ENCODE measurements around the gene NIN.

The NIN gene

DNA sequence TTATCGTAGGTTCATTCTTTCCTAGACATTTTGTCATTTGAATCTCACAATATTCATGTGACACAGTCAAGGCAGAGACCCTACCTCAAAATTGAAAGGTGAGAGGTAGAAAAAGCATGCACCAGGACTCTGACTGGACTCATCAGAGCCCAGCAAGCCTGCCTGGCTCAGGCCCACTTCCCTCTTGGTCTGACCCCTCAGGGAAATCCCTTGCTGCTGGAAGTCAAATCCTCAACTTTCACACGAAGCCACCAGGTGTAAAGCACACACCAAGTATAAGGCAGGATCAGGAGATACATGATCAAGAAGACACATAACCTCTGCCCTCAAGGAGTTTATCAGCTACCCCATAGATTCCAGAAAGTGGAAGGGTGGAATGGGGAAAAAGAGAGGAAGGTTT is 18.8 kb downstream of the NIN start:
- H2BK120ac ChIP-seq (ENCODE audit: low read depth, low read length) = no peak overlapping the region
- H3K9ac ChIP-seq (ENCODE audit: low read length) = no peak overlapping the region
- no peaks in the 10 kb centered on the region for H3K27me3 ChIP-seq (ENCODE audit: insufficient read depth, low read length, poor library complexity)
- H3K4me3 ChIP-seq (ENCODE audit: low read length) = no peak overlapping the region
- no peak overlapping the region for H3K56ac ChIP-seq (ENCODE audit: low read length)
- no peak overlapping the region for H2BK5ac ChIP-seq (ENCODE audit: low read length)
- H3K79me2 ChIP-seq (ENCODE audit: control insufficient read depth, insufficient read depth, low read length) = no peaks in the 10 kb centered on the region
- no peak for DNase-seq
- H2AK5ac ChIP-seq (ENCODE audit: low read length) = no peak overlapping the region
- no peaks in the 10 kb centered on the region for H3K4me1 ChIP-seq (ENCODE audit: control insufficient read depth, low read depth, low read length)
- H3K23ac ChIP-seq (ENCODE audit: low read length) = no peak overlapping the region
- WGBS (ENCODE audit: extremely low coverage, insufficient coverage, low lambda C conversion rate) = no CpG with 5 or more reads among the region's 2 CpGs
- H3K4me2 ChIP-seq (ENCODE audit: low read length) = no peak overlapping the region
- no peak overlapping the region for H2BK15ac ChIP-seq (replicated peaks; ENCODE audit: low read depth)
- no peaks in the 10 kb centered on the region for H3K79me1 ChIP-seq (ENCODE audit: low read length)
- no peak overlapping the region for H4K8ac ChIP-seq (ENCODE audit: low read depth, low read length)
- H3K4ac ChIP-seq (ENCODE audit: low read depth, low read length) = no peak overlapping the region
- no peak overlapping the region for H3K18ac ChIP-seq (ENCODE audit: low read length)
- no peaks in the 10 kb centered on the region for H3K36me3 ChIP-seq (ENCODE audit: control insufficient read depth, insufficient read depth, low read length)
- H4K5ac ChIP-seq (ENCODE audit: low read length) = no peak overlapping the region
- no peak overlapping the region for H3K27ac ChIP-seq (ENCODE audit: low read depth, low read length)

DNA sequence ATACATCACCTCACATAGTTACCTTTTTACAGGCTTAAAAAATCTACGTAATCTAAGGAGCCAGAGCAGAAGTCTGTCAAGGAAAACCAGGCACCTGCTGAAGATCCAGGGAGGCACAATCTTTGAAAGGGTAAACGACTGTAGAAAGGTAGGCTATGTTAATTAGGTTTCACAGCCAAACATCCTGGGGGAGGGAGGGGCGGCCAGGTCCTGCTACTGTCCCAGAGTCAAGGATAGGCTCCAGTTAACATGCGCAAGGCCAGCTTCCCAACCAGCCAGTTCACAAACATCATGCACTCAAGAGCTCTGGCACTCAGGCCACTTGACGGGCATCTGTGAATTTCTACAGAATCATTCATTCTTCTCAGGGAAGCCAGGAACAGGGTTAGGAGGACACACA is 22.9 kb downstream of the NIN start:
- WGBS (ENCODE audit: extremely low coverage, insufficient coverage, low lambda C conversion rate) = no CpG with 5 or more reads among the region's 5 CpGs
- Histone ChIP-seq H2BK120ac (ENCODE audit: low read depth, low read length) (no peak overlapping the region), H3K56ac (ENCODE audit: low read length) (no peak overlapping the region), H2BK15ac (replicated peaks; ENCODE audit: low read depth) (no peak overlapping the region), H4K8ac (ENCODE audit: low read depth, low read length) (no peak overlapping the region), H2BK5ac (ENCODE audit: low read length) (no peak overlapping the region), H3K27me3 (ENCODE audit: insufficient read depth, low read length, poor library complexity) (no peaks in the 10 kb centered on the region), H3K4me2 (ENCODE audit: low read length) (no peak overlapping the region), H3K79me1 (ENCODE audit: low read length) (no peaks in the 10 kb centered on the region), H3K36me3 (ENCODE audit: control insufficient read depth, insufficient read depth, low read length) (no peaks in the 10 kb centered on the region), H4K5ac (ENCODE audit: low read length) (no peak overlapping the region), H3K18ac (ENCODE audit: low read length) (no peak overlapping the region), H2AK5ac (ENCODE audit: low read length) (no peak overlapping the region), H3K4me3 (ENCODE audit: low read length) (no peak overlapping the region), H3K79me2 (ENCODE audit: control insufficient read depth, insufficient read depth, low read length) (no peaks in the 10 kb centered on the region), H3K27ac (ENCODE audit: low read depth, low read length) (no peak overlapping the region), H3K4ac (ENCODE audit: low read depth, low read length) (no peak overlapping the region), H3K9ac (ENCODE audit: low read length) (no peak overlapping the region), H3K4me1 (ENCODE audit: control insufficient read depth, low read depth, low read length) (no peaks in the 10 kb centered on the region), H3K23ac (ENCODE audit: low read length) (no peak overlapping the region)
- no peak for DNase-seq

DNA sequence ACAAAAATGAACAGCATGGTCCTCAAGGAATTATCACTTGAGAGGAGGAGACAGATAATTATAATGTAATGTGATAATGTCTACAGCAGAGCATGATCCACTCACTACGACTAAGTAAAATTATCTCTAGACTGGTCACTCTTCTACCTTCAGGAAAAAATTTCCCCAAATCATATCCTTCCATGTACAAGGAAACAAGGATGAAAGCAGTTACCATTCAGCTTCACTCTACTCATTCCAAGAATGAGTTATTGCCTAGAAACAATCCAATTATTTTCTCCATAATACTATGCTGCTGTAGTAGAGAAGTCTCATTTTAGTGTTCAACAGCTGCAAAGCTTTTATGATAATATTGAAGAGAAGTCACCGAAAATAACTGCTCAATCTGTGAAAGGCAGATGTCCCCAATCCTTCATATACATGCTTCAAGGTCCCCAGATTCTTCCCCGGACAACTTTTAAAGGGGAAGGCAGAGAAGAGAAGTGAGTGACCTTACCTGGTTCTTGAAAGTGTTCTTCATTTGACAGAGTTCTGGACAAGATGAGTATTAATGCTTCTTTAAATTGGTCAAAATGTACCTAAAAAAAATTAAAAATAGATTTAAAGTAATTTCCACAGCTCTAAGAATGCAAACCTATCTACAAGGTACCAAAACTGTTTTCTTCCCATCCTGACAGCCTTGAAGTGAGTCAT is 24.6 kb downstream of the NIN start:
- H3K36me3 ChIP-seq (ENCODE audit: control insufficient read depth, insufficient read depth, low read length) = no peaks in the 10 kb centered on the region
- H3K4me2 ChIP-seq (ENCODE audit: low read length) = no peak overlapping the region
- H3K4me3 ChIP-seq (ENCODE audit: low read length) = no peak overlapping the region
- H2AK5ac ChIP-seq (ENCODE audit: low read length) = no peak overlapping the region
- H4K8ac ChIP-seq (ENCODE audit: low read depth, low read length) = no peak overlapping the region
- H3K27ac ChIP-seq (ENCODE audit: low read depth, low read length) = no peak overlapping the region
- H3K56ac ChIP-seq (ENCODE audit: low read length) = no peak overlapping the region
- H2BK120ac ChIP-seq (ENCODE audit: low read depth, low read length) = no peak overlapping the region
- H3K27me3 ChIP-seq (ENCODE audit: insufficient read depth, low read length, poor library complexity) = no peaks in the 10 kb centered on the region
- H4K5ac ChIP-seq (ENCODE audit: low read length) = no peak overlapping the region
- H2BK15ac ChIP-seq (replicated peaks; ENCODE audit: low read depth) = no peak overlapping the region
- no peaks in the 10 kb centered on the region for H3K4me1 ChIP-seq (ENCODE audit: control insufficient read depth, low read depth, low read length)
- H3K18ac ChIP-seq (ENCODE audit: low read length) = no peak overlapping the region
- no peaks in the 10 kb centered on the region for H3K79me1 ChIP-seq (ENCODE audit: low read length)
- no peak overlapping the region for H3K9ac ChIP-seq (ENCODE audit: low read length)
- H3K23ac ChIP-seq (ENCODE audit: low read length) = no peak overlapping the region
- H3K4ac ChIP-seq (ENCODE audit: low read depth, low read length) = no peak overlapping the region
- DNase-seq = no peak
- WGBS (ENCODE audit: extremely low coverage, insufficient coverage, low lambda C conversion rate) = no CpG with 5 or more reads among the region's 3 CpGs
- no peak overlapping the region for H2BK5ac ChIP-seq (ENCODE audit: low read length)
- no peaks in the 10 kb centered on the region for H3K79me2 ChIP-seq (ENCODE audit: control insufficient read depth, insufficient read depth, low read length)

DNA sequence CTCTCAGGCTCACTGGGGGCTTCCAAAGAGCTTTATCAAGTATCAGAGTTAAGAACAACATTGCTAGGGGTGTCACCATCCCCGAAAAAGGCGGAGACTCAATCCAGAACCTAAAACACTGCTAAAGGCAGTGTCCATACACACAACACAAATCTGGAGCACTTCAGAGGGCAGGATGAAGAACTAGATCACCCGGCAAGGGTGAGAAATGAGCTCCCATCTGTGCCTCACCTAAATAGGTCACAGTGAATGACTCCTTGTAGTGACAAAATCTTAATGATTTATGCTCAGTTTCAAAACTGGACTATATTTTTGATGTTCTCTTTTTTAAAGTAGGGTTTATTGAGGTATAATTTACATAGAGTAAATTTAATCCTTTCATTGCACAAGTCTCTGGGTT is 25.6 kb downstream of the NIN start:
- no peak overlapping the region for H4K8ac ChIP-seq (ENCODE audit: low read depth, low read length)
- no peak overlapping the region for H3K27ac ChIP-seq (ENCODE audit: low read depth, low read length)
- no peaks in the 10 kb centered on the region for H3K79me1 ChIP-seq (ENCODE audit: low read length)
- no peak overlapping the region for H3K9ac ChIP-seq (ENCODE audit: low read length)
- no peaks in the 10 kb centered on the region for H3K36me3 ChIP-seq (ENCODE audit: control insufficient read depth, insufficient read depth, low read length)
- no peak overlapping the region for H3K23ac ChIP-seq (ENCODE audit: low read length)
- no peak overlapping the region for H2BK120ac ChIP-seq (ENCODE audit: low read depth, low read length)
- H2BK5ac ChIP-seq (ENCODE audit: low read length) = no peak overlapping the region
- H4K5ac ChIP-seq (ENCODE audit: low read length) = no peak overlapping the region
- WGBS (ENCODE audit: extremely low coverage, insufficient coverage, low lambda C conversion rate) = no CpG with 5 or more reads among the region's 3 CpGs
- no peaks in the 10 kb centered on the region for H3K27me3 ChIP-seq (ENCODE audit: insufficient read depth, low read length, poor library complexity)
- no peak overlapping the region for H2BK15ac ChIP-seq (replicated peaks; ENCODE audit: low read depth)
- no peak overlapping the region for H3K4me2 ChIP-seq (ENCODE audit: low read length)
- no peak overlapping the region for H3K56ac ChIP-seq (ENCODE audit: low read length)
- no peaks in the 10 kb centered on the region for H3K4me1 ChIP-seq (ENCODE audit: control insufficient read depth, low read depth, low read length)
- H3K18ac ChIP-seq (ENCODE audit: low read length) = no peak overlapping the region
- no peak for DNase-seq
- H2AK5ac ChIP-seq (ENCODE audit: low read length) = no peak overlapping the region
- no peak overlapping the region for H3K4me3 ChIP-seq (ENCODE audit: low read length)
- no peak overlapping the region for H3K4ac ChIP-seq (ENCODE audit: low read depth, low read length)
- no peaks in the 10 kb centered on the region for H3K79me2 ChIP-seq (ENCODE audit: control insufficient read depth, insufficient read depth, low read length)

DNA sequence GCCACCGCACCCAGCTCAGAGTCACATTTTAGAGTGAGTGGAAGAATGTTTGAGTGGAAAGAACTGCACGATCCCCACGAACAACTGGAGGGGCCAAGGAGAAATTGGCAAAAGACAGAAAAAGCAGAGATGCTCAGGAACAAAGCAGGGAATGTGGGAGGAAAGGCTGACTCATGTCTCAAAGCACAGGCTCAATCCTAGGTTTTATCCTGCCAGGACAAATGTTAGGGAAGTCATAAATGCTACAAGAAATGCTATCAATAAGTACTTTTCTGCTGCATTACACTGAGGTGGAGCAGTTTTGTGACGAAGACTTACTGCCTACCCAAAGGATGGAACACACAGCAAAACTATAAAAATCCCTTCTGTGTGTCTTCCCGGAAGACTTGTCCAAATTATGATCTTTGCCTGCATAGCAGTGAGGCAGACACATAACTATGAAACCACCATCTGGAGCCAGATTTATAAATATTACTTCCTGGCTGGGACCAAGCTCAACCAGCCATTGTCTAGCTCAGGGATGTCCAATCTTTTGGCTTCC is 26.7 kb downstream of the NIN start:
- Histone ChIP-seq H2BK15ac (replicated peaks; ENCODE audit: low read depth) (no peak overlapping the region), H3K9ac (ENCODE audit: low read length) (no peak overlapping the region), H4K8ac (ENCODE audit: low read depth, low read length) (no peak overlapping the region), H2BK120ac (ENCODE audit: low read depth, low read length) (no peak overlapping the region), H3K4me1 (ENCODE audit: control insufficient read depth, low read depth, low read length) (no peaks in the 10 kb centered on the region), H2BK5ac (ENCODE audit: low read length) (no peak overlapping the region), H3K4me3 (ENCODE audit: low read length) (no peak overlapping the region), H3K4me2 (ENCODE audit: low read length) (no peak overlapping the region), H3K79me1 (ENCODE audit: low read length) (no peaks in the 10 kb centered on the region), H3K27ac (ENCODE audit: low read depth, low read length) (no peak overlapping the region), H3K56ac (ENCODE audit: low read length) (no peak overlapping the region), H3K18ac (ENCODE audit: low read length) (no peak overlapping the region), H4K5ac (ENCODE audit: low read length) (no peak overlapping the region), H3K23ac (ENCODE audit: low read length) (no peak overlapping the region), H3K27me3 (ENCODE audit: insufficient read depth, low read length, poor library complexity) (no peaks in the 10 kb centered on the region), H3K36me3 (ENCODE audit: control insufficient read depth, insufficient read depth, low read length) (no peaks in the 10 kb centered on the region), H3K4ac (ENCODE audit: low read depth, low read length) (no peak overlapping the region), H2AK5ac (ENCODE audit: low read length) (no peak overlapping the region), H3K79me2 (ENCODE audit: control insufficient read depth, insufficient read depth, low read length) (no peaks in the 10 kb centered on the region)
- WGBS (ENCODE audit: extremely low coverage, insufficient coverage, low lambda C conversion rate) = no CpG with 5 or more reads among the region's 5 CpGs
- no peak for DNase-seq

DNA sequence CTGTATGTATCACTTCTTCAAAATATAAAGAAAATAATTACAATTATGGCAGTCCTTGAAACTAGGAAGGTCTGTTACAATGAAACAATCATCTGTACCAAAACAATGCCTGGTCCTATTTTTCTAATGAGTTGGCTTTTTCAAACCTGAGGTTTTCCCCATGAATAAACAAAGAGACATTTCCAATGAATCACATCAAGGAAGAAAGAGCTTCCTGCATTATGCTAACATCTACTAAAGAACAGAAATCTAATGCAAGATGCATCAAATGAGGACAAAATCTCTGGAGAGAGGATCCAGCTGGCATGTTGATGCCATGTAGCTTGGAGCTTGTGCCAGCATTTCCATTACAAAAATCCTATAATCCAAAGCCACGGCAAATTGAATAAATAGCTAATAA is 29.3 kb downstream of the NIN start:
- Histone ChIP-seq H2BK15ac (replicated peaks; ENCODE audit: low read depth) (no peak overlapping the region), H3K9ac (ENCODE audit: low read length) (no peak overlapping the region), H3K79me1 (ENCODE audit: low read length) (no peaks in the 10 kb centered on the region), H3K4me3 (ENCODE audit: low read length) (no peak overlapping the region), H3K36me3 (ENCODE audit: control insufficient read depth, insufficient read depth, low read length) (no peaks in the 10 kb centered on the region), H3K27ac (ENCODE audit: low read depth, low read length) (no peak overlapping the region), H3K18ac (ENCODE audit: low read length) (no peak overlapping the region), H3K4me1 (ENCODE audit: control insufficient read depth, low read depth, low read length) (peaks cover 8% of the 10 kb centered on the region), H3K27me3 (ENCODE audit: insufficient read depth, low read length, poor library complexity) (no peaks in the 10 kb centered on the region), H2BK120ac (ENCODE audit: low read depth, low read length) (no peak overlapping the region), H3K4me2 (ENCODE audit: low read length) (no peak overlapping the region), H2AK5ac (ENCODE audit: low read length) (no peak overlapping the region), H4K8ac (ENCODE audit: low read depth, low read length) (no peak overlapping the region), H4K5ac (ENCODE audit: low read length) (no peak overlapping the region), H3K79me2 (ENCODE audit: control insufficient read depth, insufficient read depth, low read length) (no peaks in the 10 kb centered on the region), H2BK5ac (ENCODE audit: low read length) (no peak overlapping the region), H3K56ac (ENCODE audit: low read length) (no peak overlapping the region), H3K4ac (ENCODE audit: low read depth, low read length) (no peak overlapping the region), H3K23ac (ENCODE audit: low read length) (no peak overlapping the region)
- no peak for DNase-seq
- WGBS (ENCODE audit: extremely low coverage, insufficient coverage, low lambda C conversion rate) = no CpG with 5 or more reads among the region's 1 CpG

Data from mesendoderm (in vitro differentiated cells).